Measurements from ENCODE around the gene MYH10. TPM values are rescaled to one million over a fixed set of nuclear protein-coding genes. Genes with fewer than 3 reads are reported as not detected.

MYH10 gene
- 31.0 TPM for polyA plus RNA-seq (2012; ENCODE audit: low read depth, missing spikeins)

DNA sequence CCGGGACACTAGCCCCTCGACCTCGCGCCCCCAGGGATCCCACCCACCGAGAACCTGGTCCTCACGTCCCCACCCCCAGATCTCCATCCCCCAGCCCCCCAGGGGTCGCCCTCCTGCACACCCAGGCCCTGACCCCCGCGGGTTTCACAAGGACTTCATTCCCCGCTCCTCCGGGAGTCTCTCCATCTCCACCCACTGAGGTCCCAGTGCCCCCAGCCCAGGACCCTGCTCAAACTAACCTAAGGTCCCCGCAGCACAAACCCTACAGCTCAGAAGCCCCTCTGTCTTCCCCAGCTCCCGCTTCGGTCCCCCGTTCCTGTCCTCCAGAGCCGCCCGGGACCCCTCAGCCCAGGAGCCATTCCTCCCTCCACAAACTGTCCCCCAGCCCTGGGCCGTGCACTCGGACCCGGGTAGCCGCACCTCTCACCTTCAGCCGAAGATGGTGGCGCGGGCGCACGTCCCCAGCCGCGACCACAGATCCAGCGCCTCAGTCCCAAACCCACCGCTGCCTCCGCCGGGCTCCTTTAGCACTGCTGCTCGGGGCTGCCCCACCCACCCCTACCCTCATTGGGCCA is at the start of gene MYH10:
MYH10 (minus strand) TSS at position 499 of the 575 bp plus-strand sequence. CDS start 7,479 bp downstream, outside the sequence.
- TF ChIP-seq PAX5 (IDR thresholded peaks at IDR 0.05; ENCODE audit: insufficient read depth, low read length, severe bottlenecking) (no peak), POLR2AphosphoS5 (IDR thresholded peaks at IDR 0.05; ENCODE audit: low read depth, low read length) (no peak; the same call in 1 of the 2 replicates), TAF1 (IDR thresholded peaks at IDR 0.05; ENCODE audit: low read depth, low read length) (0 out of 2 replicates have a peak, but pooled peaks have one; percentile 40)
- no peak for FAIRE-seq
- no peak for DNase-seq (ENCODE audit: insufficient read length, low spot score)

DNA sequence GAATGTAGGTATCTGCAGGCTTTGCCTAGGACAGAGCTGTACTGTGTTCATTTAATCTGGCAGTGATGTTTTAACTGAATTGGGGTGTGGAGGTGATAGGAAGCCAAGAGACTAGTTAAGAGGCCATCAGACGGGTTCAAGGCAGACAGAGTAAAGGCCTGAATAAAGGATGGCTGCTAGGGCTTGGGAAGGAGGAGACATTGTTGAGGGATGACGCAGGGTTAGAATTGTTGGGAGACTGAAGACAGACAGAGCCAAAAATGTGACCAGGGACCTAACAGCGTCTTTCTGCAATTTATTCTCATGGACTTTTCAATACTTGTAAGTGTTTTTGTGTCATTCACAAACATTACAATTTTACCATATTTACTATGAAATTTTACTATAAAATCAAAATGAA is 48.6 kb upstream of the MYH10 start:
- FAIRE-seq (no peak), DNase-seq (ENCODE audit: insufficient read length, low spot score) (no peak)
- TF ChIP-seq POLR2AphosphoS5 (IDR thresholded peaks at IDR 0.05; ENCODE audit: low read depth, low read length) = no peak
- TF ChIP-seq POLR2A (IDR thresholded peaks at IDR 0.05; ENCODE audit: low read depth, low read length) = no peak
- TF ChIP-seq PAX5 (IDR thresholded peaks at IDR 0.05; ENCODE audit: insufficient read depth, low read length, severe bottlenecking) = no peak
- no peak for TF ChIP-seq TAF1 (IDR thresholded peaks at IDR 0.05; ENCODE audit: low read depth, low read length)
- no peak for TF ChIP-seq POU2F2 (IDR thresholded peaks at IDR 0.05; ENCODE audit: low read depth, low read length)
- no peak for TF ChIP-seq SPI1 (IDR thresholded peaks at IDR 0.05; ENCODE audit: low read depth, low read length)

DNA sequence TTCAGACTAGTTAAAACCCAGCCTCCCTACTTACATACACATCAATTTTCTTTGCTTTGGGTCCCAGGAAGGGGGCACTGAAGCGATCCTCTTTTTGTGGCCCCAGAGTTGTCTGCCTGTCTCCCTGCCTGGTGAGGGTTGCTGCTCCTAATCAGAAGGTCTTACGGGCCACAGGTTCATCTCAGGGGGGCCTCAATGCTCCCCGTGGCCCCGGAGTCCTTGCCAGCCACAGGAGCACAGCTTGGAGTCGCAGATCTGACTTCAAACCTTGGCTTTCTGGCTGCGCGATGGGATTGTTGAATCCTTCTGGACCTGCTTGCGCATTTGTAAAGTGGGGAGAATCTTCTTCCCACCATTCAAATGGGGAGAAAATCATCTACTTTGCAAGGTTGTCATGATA is 44.8 kb upstream of the MYH10 start:
- DNase-seq (ENCODE audit: insufficient read length, low spot score) = no peak
- TF ChIP-seq POLR2AphosphoS5 (IDR thresholded peaks at IDR 0.05; ENCODE audit: low read depth, low read length) (no peak), SPI1 (IDR thresholded peaks at IDR 0.05; ENCODE audit: low read depth, low read length) (no peak), TAF1 (IDR thresholded peaks at IDR 0.05; ENCODE audit: low read depth, low read length) (no peak), POLR2A (IDR thresholded peaks at IDR 0.05; ENCODE audit: low read depth, low read length) (no peak), PAX5 (IDR thresholded peaks at IDR 0.05; ENCODE audit: insufficient read depth, low read length, severe bottlenecking) (no peak), POU2F2 (IDR thresholded peaks at IDR 0.05; ENCODE audit: low read depth, low read length) (no peak)
- FAIRE-seq = no peak

DNA sequence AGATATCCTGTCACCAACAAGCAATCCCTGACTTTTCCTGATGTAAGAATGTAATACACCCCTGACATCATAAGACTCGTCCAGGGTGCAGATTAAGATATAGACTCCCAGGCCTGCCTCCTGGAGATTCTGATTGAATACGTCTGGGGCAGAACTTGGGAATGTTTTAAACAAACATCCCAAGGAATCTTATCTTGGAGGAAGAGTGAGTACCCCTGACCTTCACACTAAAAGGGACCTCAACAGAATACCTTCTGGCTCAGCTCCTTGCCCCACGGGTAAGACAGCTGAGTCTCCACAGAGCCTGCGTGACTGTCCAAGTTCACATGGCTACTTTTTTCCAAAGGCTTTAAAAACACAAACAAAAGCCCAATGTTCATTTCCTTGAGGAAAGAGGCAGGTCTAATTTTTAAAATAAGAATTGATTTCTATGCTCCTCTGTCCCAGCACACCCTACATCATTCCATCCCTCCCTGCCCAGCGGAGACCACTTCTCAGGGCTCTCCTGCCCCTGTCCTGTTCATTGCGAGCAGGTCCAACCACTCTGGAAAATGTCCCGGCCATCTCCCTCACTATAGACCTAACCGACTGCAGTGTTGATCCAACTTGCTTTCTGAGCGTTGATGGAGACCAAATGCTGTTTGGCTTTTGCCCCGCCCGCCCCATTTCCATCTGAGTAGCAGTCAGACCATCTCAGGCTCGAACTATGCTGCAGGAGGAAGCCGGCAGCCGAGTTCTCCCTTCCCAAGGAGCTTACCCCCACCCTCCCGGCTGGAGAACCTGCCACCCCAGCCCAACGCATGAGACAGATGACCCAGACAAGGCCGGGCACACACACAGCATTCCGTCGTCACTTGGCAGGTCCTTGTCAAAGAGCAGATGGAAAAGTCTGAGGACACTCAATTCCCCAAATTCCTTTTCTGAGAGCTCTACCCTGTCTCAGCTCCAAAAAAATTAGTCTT is 44.1 kb upstream of the MYH10 start:
- FAIRE-seq = no peak
- no peak for DNase-seq (ENCODE audit: insufficient read length, low spot score)
- TF ChIP-seq POLR2AphosphoS5 (IDR thresholded peaks at IDR 0.05; ENCODE audit: low read depth, low read length) (no peak), POLR2A (IDR thresholded peaks at IDR 0.05; ENCODE audit: low read depth, low read length) (no peak), PAX5 (IDR thresholded peaks at IDR 0.05; ENCODE audit: insufficient read depth, low read length, severe bottlenecking) (no peak), SPI1 (IDR thresholded peaks at IDR 0.05; ENCODE audit: low read depth, low read length) (no peak), POU2F2 (IDR thresholded peaks at IDR 0.05; ENCODE audit: low read depth, low read length) (no peak), TAF1 (IDR thresholded peaks at IDR 0.05; ENCODE audit: low read depth, low read length) (no peak)

DNA sequence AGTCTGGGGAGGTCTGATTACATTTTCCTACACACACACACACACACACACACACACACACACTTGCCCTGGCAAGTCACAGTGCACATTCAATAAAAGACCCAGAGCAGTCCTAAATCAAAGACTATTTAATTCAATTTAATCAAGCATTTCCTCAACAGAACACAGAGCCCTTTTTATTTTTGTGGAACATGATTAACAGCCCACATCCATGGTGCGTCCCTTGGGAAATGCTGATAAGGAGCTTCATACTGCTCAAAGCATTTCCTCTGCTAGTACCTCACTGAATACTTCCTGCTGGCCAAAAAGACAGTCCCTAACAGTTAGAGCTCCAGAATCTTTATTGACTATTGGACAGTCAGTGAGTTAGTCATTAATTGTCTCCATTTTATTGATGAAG is 43.1 kb upstream of the MYH10 start:
- FAIRE-seq (no peak), DNase-seq (ENCODE audit: insufficient read length, low spot score) (no peak)
- TF ChIP-seq POLR2AphosphoS5 (IDR thresholded peaks at IDR 0.05; ENCODE audit: low read depth, low read length) (no peak), TAF1 (IDR thresholded peaks at IDR 0.05; ENCODE audit: low read depth, low read length) (no peak), PAX5 (IDR thresholded peaks at IDR 0.05; ENCODE audit: insufficient read depth, low read length, severe bottlenecking) (no peak), POU2F2 (IDR thresholded peaks at IDR 0.05; ENCODE audit: low read depth, low read length) (no peak), SPI1 (IDR thresholded peaks at IDR 0.05; ENCODE audit: low read depth, low read length) (no peak), POLR2A (IDR thresholded peaks at IDR 0.05; ENCODE audit: low read depth, low read length) (no peak)

DNA sequence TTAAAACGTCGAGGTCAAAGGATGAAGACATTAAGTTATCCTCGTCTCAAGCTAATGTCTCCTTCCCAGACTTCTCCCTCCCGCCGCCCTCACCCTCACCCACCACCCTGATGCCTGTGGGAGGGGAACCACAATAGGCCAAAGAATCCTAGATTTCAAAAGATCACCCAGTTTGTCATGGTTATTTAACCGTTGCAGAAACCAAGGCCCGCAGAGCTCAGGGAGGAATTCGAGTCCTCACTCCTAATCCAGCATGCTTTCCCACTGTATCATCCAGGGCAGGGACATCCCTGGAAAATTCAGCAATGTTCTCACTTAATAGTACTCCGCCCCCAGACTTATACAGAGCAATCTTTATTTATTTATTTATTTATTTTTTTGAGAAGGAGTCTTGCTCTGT is 41.8 kb upstream of the MYH10 start:
- FAIRE-seq (no peak), DNase-seq (ENCODE audit: insufficient read length, low spot score) (no peak)
- TF ChIP-seq POLR2AphosphoS5 (IDR thresholded peaks at IDR 0.05; ENCODE audit: low read depth, low read length) = no peak
- TF ChIP-seq PAX5 (IDR thresholded peaks at IDR 0.05; ENCODE audit: insufficient read depth, low read length, severe bottlenecking) = no peak
- TF ChIP-seq POLR2A (IDR thresholded peaks at IDR 0.05; ENCODE audit: low read depth, low read length) = no peak
- TF ChIP-seq POU2F2 (IDR thresholded peaks at IDR 0.05; ENCODE audit: low read depth, low read length) = no peak
- no peak for TF ChIP-seq TAF1 (IDR thresholded peaks at IDR 0.05; ENCODE audit: low read depth, low read length)
- no peak for TF ChIP-seq SPI1 (IDR thresholded peaks at IDR 0.05; ENCODE audit: low read depth, low read length)

DNA sequence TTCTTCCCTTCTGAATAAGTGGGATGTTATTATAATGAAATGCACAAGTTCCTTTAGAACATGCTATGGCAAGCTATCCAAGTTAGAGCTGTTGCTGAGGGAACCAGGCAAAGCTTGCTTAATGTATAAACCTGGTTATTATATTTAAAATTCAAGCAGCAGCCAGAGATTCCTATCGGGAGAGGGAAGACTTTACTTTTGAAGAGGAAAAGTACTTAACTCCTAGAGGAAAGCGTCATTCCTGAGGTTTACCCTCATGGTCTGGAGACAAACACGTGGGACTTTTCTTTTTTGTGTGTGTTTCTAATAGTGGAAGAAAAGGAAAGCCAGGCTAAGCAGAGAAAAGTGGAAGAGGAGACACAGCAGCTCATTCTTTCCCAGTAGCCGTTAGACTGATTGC is 39.9 kb upstream of the MYH10 start:
- no peak for FAIRE-seq
- no peak for DNase-seq (ENCODE audit: insufficient read length, low spot score)
- TF ChIP-seq POLR2A (IDR thresholded peaks at IDR 0.05; ENCODE audit: low read depth, low read length) (no peak), POU2F2 (IDR thresholded peaks at IDR 0.05; ENCODE audit: low read depth, low read length) (no peak), PAX5 (IDR thresholded peaks at IDR 0.05; ENCODE audit: insufficient read depth, low read length, severe bottlenecking) (no peak), SPI1 (IDR thresholded peaks at IDR 0.05; ENCODE audit: low read depth, low read length) (no peak), TAF1 (IDR thresholded peaks at IDR 0.05; ENCODE audit: low read depth, low read length) (no peak), POLR2AphosphoS5 (IDR thresholded peaks at IDR 0.05; ENCODE audit: low read depth, low read length) (no peak)

DNA sequence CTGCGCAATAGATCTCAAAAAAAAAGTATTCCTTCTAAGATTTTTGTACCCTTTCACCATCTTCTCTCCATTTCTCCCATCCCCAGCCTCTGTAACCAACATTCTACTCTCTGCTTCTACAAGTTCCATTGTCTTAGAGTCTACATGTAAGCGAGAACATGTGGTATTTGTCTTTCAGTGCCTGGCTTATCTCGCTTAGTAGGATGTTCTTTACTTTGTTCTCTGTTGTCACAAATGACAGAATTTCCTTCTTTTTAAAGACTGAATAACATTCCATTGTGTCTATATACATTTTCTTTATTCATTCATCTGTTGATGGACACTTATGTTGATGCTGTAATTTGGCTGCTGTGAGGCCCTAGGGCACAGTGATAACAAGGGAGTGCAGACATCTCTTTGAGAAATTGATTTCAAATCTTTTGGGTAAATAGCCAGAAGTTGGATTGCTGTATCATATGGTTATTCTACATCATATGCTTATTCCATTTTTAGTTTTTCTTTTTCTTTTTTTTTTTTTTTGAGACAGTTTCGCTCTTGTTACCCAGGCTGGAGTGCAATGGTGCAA is 37.7 kb upstream of the MYH10 start:
- TF ChIP-seq SPI1 (IDR thresholded peaks at IDR 0.05; ENCODE audit: low read depth, low read length) = no peak
- no peak for TF ChIP-seq TAF1 (IDR thresholded peaks at IDR 0.05; ENCODE audit: low read depth, low read length)
- no peak for TF ChIP-seq POU2F2 (IDR thresholded peaks at IDR 0.05; ENCODE audit: low read depth, low read length)
- TF ChIP-seq POLR2A (IDR thresholded peaks at IDR 0.05; ENCODE audit: low read depth, low read length) = no peak
- TF ChIP-seq PAX5 (IDR thresholded peaks at IDR 0.05; ENCODE audit: insufficient read depth, low read length, severe bottlenecking) = no peak
- no peak for TF ChIP-seq POLR2AphosphoS5 (IDR thresholded peaks at IDR 0.05; ENCODE audit: low read depth, low read length)
- no peak for FAIRE-seq
- no peak for DNase-seq (ENCODE audit: insufficient read length, low spot score)

DNA sequence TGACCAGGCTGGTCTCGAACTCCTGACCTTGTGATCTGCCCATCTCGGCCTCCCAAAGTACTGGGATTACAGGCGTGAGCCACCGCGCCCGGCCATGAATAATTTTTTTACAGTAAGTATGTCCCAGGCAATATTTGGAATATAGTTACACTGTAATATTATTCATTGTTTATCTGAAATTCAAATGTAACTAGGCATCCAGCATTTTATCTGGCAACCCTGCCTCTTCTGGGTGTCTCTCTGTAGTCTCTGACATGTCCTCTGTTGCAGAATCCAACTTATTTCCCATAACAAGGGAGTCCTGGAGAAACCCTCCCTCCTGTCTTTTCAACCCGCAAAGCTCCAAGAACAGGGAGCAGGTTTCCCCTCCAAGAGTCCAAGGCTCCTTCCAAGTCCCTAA is 36.9 kb upstream of the MYH10 start:
- FAIRE-seq (no peak), DNase-seq (ENCODE audit: insufficient read length, low spot score) (no peak)
- TF ChIP-seq POU2F2 (IDR thresholded peaks at IDR 0.05; ENCODE audit: low read depth, low read length) (no peak), PAX5 (IDR thresholded peaks at IDR 0.05; ENCODE audit: insufficient read depth, low read length, severe bottlenecking) (no peak), SPI1 (IDR thresholded peaks at IDR 0.05; ENCODE audit: low read depth, low read length) (no peak), POLR2A (IDR thresholded peaks at IDR 0.05; ENCODE audit: low read depth, low read length) (no peak), POLR2AphosphoS5 (IDR thresholded peaks at IDR 0.05; ENCODE audit: low read depth, low read length) (no peak), TAF1 (IDR thresholded peaks at IDR 0.05; ENCODE audit: low read depth, low read length) (no peak)

All from GM12891 (cell line).